Smooth muscle cell (in vitro differentiated cells): ENCODE results near the gene FBXO41. TPM values are rescaled to one million over a fixed set of nuclear protein-coding genes. Genes with fewer than 3 reads are reported as not detected.

Experiments used
- DNase-seq: peaks from one replicate; lab custom pipeline; 2025; ENCODE audit not compliant: unreplicated experiment; lab: John Stamatoyannopoulos, UW
- H2AFZ ChIP-seq: fragments of 200-600 bp; sonication (generic); 2 replicates; pipeline ENCODE4 v1.6.0; 2016; ENCODE audit warnings: antibody characterized with exemption, low read depth, mild to moderate bottlenecking
- H3F3A ChIP-seq: fragments of 200-600 bp; sonication (generic); 2 replicates; pipeline ENCODE4 v1.6.0; 2017; ENCODE audit warnings: antibody characterized with exemption, low read depth
- H3K27ac ChIP-seq: fragments of 200-600 bp; sonication (generic); 2 replicates; pipeline ENCODE4 v1.5.1; 2016; ENCODE audit warnings: low read depth, mild to moderate bottlenecking
- H3K27me3 ChIP-seq: fragments of 200-600 bp; sonication (generic); 2 replicates; pipeline ENCODE4 v1.6.1; 2016; ENCODE audit warnings: low read depth, mild to moderate bottlenecking
- H3K36me3 ChIP-seq: fragments of 200-600 bp; sonication (generic); 2 replicates; pipeline ENCODE4 v1.5.1; 2016; ENCODE audit warnings: low read depth
- H3K4me1 ChIP-seq: fragments of 200-600 bp; sonication (generic); 2 replicates; pipeline ENCODE4 v1.5.1; 2016; ENCODE audit warnings: low read depth
- H3K4me2 ChIP-seq: fragments of 200-600 bp; sonication (generic); 2 replicates; pipeline ENCODE4 v1.6.0; 2016; ENCODE audit warnings: mild to moderate bottlenecking
- H3K4me3 ChIP-seq: fragments of 200-600 bp; sonication (generic); 2 replicates; pipeline ENCODE4 v1.5.1; 2016; ENCODE audit warnings: mild to moderate bottlenecking
- H3K79me2 ChIP-seq: fragments of 200-600 bp; sonication (generic); 2 replicates; pipeline ENCODE4 v1.6.0; 2016; ENCODE audit warnings: low read depth, mild to moderate bottlenecking
- H3K9ac ChIP-seq: fragments of 200-600 bp; sonication (generic); 2 replicates; pipeline ENCODE4 v1.6.0; 2016; ENCODE audit warnings: low read depth
- H3K9me3 ChIP-seq: fragments of 200-600 bp; sonication (generic); replicated peaks from 2 replicates; pipeline ENCODE4 v1.5.1; 2016; ENCODE audit warnings: low read depth
- H4K20me1 ChIP-seq: fragments of 200-600 bp; sonication (generic); 2 replicates; pipeline ENCODE4 v1.6.0; 2016; ENCODE audit warnings: low read depth
- WGBS: methylation state at CpG from one replicate; pipeline ENCODE4 v1.1.7; 2016; ENCODE audit warnings: low lambda C conversion rate; 5-methylcytosine and 5-hydroxymethylcytosine counted together
- polyA plus RNA-seq: library from polyadenylated mRNA; unstranded; fragments of >200 nt; fragmentation: Nextera tagmentation; extraction: Ambion mirVana; gene quantifications from 2 replicates; pipeline ENCODE4 v1.2.1, GENCODE V29; 2016
- total RNA-seq: library from RNA; depleted of rRNA; stranded (reverse); fragments of >200 nt; gene quantifications from 2 replicates; pipeline ENCODE4 v1.2.3, GENCODE V29; 2014
- TF ChIP-seq, protein P1 (sequence below): fragments of 200-600 bp; sonication (generic); IDR thresholded peaks from 2 replicates; pipeline ENCODE4 v1.5.1; 2017; ENCODE audit warnings: borderline replicate concordance, mild to moderate bottlenecking, antibody characterized with exemption; ENCODE audit not compliant: insufficient read depth, poor library complexity, severe bottlenecking

FBXO41 gene
- total and polyA plus RNA-seq, 2 experiments from 2014 or later = 1.00 to 1.2 TPM

DNA sequence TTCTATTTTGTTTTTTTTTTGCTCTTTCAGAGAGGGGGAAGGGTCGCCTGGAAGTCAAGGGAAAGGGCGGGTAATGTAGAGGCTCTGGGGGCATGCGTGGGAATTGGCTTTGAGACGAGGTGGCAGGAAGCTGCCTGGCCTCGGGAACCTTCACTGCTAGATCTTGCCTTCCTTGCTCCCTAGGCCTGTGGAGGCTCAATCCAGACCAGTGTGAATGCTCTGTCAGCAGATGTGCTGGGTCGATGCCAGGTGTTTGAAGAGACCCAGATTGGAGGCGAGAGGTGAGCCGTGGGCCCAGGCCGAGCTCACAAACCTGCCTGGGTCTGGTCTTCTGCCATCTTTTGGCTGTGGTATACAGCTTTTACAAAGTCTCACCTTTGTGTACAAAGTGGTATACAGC, 34.6 kb downstream of the FBXO41 start:
- TF ChIP-seq, protein P1, sequence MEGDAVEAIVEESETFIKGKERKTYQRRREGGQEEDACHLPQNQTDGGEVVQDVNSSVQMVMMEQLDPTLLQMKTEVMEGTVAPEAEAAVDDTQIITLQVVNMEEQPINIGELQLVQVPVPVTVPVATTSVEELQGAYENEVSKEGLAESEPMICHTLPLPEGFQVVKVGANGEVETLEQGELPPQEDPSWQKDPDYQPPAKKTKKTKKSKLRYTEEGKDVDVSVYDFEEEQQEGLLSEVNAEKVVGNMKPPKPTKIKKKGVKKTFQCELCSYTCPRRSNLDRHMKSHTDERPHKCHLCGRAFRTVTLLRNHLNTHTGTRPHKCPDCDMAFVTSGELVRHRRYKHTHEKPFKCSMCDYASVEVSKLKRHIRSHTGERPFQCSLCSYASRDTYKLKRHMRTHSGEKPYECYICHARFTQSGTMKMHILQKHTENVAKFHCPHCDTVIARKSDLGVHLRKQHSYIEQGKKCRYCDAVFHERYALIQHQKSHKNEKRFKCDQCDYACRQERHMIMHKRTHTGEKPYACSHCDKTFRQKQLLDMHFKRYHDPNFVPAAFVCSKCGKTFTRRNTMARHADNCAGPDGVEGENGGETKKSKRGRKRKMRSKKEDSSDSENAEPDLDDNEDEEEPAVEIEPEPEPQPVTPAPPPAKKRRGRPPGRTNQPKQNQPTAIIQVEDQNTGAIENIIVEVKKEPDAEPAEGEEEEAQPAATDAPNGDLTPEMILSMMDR = no peak
- Histone ChIP-seq H4K20me1 (peaks cover 56% of the 10 kb centered on the region), H3K9ac (no peak overlapping the region), H3K4me2 (no peak overlapping the region), H3K27me3 (no peaks in the 10 kb centered on the region), H3K9me3 (no peaks in the 10 kb centered on the region), H3K4me3 (no peak overlapping the region), H3K79me2 (peaks cover 6% of the 10 kb centered on the region), H2AFZ (no peak overlapping the region), H3K36me3 (peaks cover 36% of the 10 kb centered on the region), H3F3A (no peaks in the 10 kb centered on the region), H3K4me1 (no peaks in the 10 kb centered on the region), H3K27ac (no peak overlapping the region)
- WGBS = 96% methylated on average over 9 of the region's 9 CpGs
- DNase-seq = no peak

GRCh38 chr2:73246850-73247249, 37.4 kb downstream of the FBXO41 start:
- no peak overlapping the region for H2AFZ ChIP-seq
- no peak overlapping the region for H3K4me2 ChIP-seq
- no peaks in the 10 kb centered on the region for H3K9me3 ChIP-seq
- H3K9ac ChIP-seq = no peak overlapping the region
- H3F3A ChIP-seq = no peaks in the 10 kb centered on the region
- peaks cover 83% of the 10 kb centered on the region for H4K20me1 ChIP-seq
- no peak for DNase-seq
- H3K36me3 ChIP-seq = peaks cover 42% of the 10 kb centered on the region
- no peaks in the 10 kb centered on the region for H3K27me3 ChIP-seq
- H3K27ac ChIP-seq = no peak overlapping the region
- peaks cover 12% of the 10 kb centered on the region for H3K79me2 ChIP-seq
- 96% methylated on average over 3 of the region's 3 CpGs for WGBS
- TF ChIP-seq, protein P1 = no peak
- H3K4me1 ChIP-seq = no peaks in the 10 kb centered on the region
- H3K4me3 ChIP-seq = no peak overlapping the region

DNA sequence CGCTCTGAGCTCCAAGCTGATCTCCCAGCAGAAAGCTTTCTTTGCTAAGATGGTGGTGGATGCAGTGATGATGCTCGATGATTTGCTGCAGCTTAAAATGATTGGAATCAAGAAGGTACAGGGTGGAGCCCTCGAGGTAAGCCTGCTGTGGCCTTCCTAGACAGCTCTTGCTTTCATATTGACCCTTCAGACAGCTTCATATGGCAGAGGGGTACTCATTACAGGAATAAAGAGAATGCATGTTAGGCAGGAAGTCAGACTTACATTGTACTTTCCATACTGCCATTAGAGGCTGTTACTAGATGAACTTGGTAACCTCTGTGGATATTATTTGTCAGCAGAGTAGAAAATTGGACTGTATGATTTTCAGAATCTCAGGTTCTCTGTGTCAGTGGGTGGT, 39.7 kb downstream of the FBXO41 start:
- Histone ChIP-seq H3K27ac (no peak overlapping the region), H3K27me3 (no peaks in the 10 kb centered on the region), H3K79me2 (peaks cover 35% of the 10 kb centered on the region), H3K9me3 (no peaks in the 10 kb centered on the region), H3K4me1 (no peaks in the 10 kb centered on the region), H3K4me3 (no peak overlapping the region), H2AFZ (no peak overlapping the region), H4K20me1 (peaks cover 97% of the 10 kb centered on the region), H3F3A (no peaks in the 10 kb centered on the region), H3K36me3 (peaks cover 44% of the 10 kb centered on the region), H3K4me2 (no peak overlapping the region), H3K9ac (no peak overlapping the region)
- DNase-seq = no peak
- TF ChIP-seq, protein P1 = no peak
- WGBS = 93% methylated on average over 3 of the region's 3 CpGs

DNA sequence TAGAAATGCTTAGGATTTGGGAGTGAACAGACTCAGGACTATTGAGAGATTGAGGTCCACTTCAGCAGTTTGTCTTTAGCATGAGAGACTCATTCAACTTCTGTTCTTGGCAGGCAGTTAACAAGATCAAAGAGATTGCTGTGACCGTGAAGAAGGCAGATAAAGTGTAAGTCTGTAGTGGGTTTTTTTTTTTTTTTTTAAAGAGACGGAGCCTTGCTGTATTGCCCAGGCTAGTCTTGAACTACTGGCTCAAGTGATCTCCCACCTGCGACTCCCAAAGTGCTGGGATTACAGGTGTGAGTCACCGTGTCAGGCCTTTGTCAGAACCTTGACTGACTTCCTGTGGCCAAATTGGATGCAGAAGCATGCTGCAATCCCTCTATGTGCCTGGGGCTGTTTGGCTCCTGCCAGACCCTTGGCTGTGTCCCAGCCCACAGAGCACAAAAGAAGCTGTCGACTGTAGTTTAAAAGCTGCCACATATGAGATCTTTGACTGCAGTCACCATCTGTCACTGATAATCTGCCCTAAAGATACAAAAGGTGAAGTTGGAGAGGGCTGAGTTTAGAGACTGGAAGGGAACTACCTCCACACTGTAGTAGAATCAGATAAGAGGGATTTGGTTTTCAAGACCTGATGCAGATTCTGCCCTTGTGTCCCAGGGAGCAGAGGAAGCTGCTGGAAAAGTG, 40.3 kb downstream of the FBXO41 start:
- H3K9ac ChIP-seq = no peak overlapping the region
- H2AFZ ChIP-seq = no peak overlapping the region
- H4K20me1 ChIP-seq = peaks cover 99% of the 10 kb centered on the region
- WGBS = 35% methylated on average over 5 of the region's 5 CpGs
- H3F3A ChIP-seq = no peaks in the 10 kb centered on the region
- H3K4me2 ChIP-seq = no peak overlapping the region
- peaks cover 40% of the 10 kb centered on the region for H3K79me2 ChIP-seq
- no peaks in the 10 kb centered on the region for H3K4me1 ChIP-seq
- no peaks in the 10 kb centered on the region for H3K9me3 ChIP-seq
- no peak overlapping the region for H3K4me3 ChIP-seq
- no peak for DNase-seq
- TF ChIP-seq, protein P1 = no peak
- H3K27me3 ChIP-seq = no peaks in the 10 kb centered on the region
- peaks cover 38% of the 10 kb centered on the region for H3K36me3 ChIP-seq
- H3K27ac ChIP-seq = no peak overlapping the region
